ENCODE results near the gene ATP8B4. TPM values are rescaled to one million over a fixed set of nuclear protein-coding genes. Genes with fewer than 3 reads are reported as not detected.
"Not testable (repeated sequence)": the region's sequence is repeated elsewhere in the genome, so short reads cannot be mapped to it uniquely, and the experiment has no call there.

Gene ATP8B4
- total RNA-seq, 5 donors from 2014 or later (not counting 1 experiment from before 2014, with no cell fraction given) = 0.72 to 2.4 (median 1.3) TPM

DNA sequence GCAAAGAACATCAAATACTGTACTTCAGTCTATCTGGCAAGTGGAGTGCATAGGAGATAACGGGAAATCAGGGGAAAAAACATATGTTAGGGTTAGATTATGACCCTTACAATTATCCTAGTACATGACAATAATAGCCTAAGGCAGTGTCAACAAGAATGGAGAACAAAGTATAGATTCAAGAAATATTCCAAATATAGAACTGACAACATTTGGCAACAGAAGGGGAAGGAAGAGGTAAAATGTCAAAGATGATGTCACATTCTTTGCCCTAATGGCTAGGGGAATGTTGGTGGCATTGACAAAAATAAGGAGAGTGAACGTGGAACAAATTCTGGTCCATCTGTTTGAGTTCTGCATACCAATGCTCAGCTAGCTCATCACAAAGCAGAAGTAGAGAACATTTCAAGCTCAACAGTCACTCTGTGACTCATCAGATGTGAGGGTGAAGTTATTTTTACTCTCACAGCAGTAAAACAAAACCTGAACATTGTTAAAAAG lies 15.5 kb upstream of the ATP8B4 start:
- no peaks in the 10 kb centered on the region for H3K4me1 ChIP-seq (ENCODE audit: control insufficient read depth in 1 of 2, extremely low read depth in 1 of 2, insufficient read depth in 2 of 2, low read length in 2 of 2)
- no peak overlapping the region for H3K4me3 ChIP-seq (ENCODE audit: control insufficient read depth in 1 of 2, extremely low read depth in 1 of 2, low read length in 1 of 2)
- Mint-ChIP-seq H3K27me3 (peaks cover 6 to 10% of the 10 kb centered on the region in 2 donors), H3K4me1 (peaks cover 0 to 6% (median 0%) of the 10 kb centered on the region in 3 donors), H3K27ac (no peak overlapping the region), H3K4me3 (no peak overlapping the region), H3K9me3 (no peaks in the 10 kb centered on the region), H3K36me3 (no peaks in the 10 kb centered on the region)
- no CpG with 5 or more reads among the region's 2 CpGs for WGBS (ENCODE audit: insufficient coverage)
- H3K27ac ChIP-seq (ENCODE audit: low read length) = no peak overlapping the region
- H3K27me3 ChIP-seq (replicated peaks in 1 of 2; ENCODE audit: control insufficient read depth in 2 of 2, extremely low read depth in 1 of 2, insufficient read depth in 2 of 2, low read length in 1 of 2) = no peaks in the 10 kb centered on the region
- DNase-seq = no peak
- H3K9me3 ChIP-seq = no peaks in the 10 kb centered on the region
- ChIA-PET POLR2A (no interaction called here), CTCF (interaction anchor here in 1 of 2 donors (0.6 kb wide), 1 partner anchor 405 kb away, joined by 9 read pairs; no protein-coding TSS in a partner anchor)
- H3K36me3 ChIP-seq (ENCODE audit: control insufficient read depth in 2 of 2, extremely low read depth in 1 of 2, insufficient read depth in 1 of 2, low read length in 1 of 2) = no peaks in the 10 kb centered on the region
- no peak for ATAC-seq (replicated peaks in 1 of 4)

DNA sequence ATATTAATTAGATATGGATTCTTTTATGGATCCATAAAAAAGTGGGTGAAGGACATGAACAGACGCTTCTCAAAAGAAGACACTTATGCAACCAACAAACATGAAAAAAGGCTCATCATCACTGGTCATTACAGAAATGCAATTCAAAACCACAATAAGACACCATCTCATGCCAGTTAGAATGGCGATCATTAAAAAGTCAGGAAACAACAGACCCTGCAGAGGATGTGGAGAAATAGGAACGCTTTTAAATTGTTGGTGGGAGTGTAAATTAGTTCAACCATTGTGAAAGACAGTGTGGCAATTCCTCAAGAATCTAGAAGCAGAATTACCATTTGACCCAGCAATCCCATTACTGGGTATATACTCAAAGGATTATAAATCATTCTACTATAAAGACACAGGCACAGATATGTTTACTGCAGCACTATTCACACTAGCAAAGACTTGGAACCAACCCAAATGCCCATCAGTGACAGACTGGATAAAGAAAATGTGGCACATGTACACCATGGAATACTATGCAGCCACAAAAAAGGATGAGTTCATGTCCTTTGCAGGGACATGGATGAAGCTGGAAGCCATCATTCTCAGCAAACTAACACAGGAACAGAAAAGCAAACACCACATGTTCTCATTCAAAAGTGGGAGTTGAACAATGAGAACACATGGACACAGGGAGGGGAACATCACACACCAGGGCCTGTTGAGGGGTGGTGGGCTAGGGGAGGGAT lies 13.4 kb upstream of the ATP8B4 start:
- POLR2A ChIA-PET; H3K4me3 Mint-ChIP-seq; H3K27me3 ChIP-seq (replicated peaks in 1 of 2; ENCODE audit: control insufficient read depth in 2 of 2, extremely low read depth in 1 of 2, insufficient read depth in 2 of 2, low read length in 1 of 2); H3K4me3 ChIP-seq (ENCODE audit: control insufficient read depth in 1 of 2, extremely low read depth in 1 of 2, low read length in 1 of 2); DNase-seq; CTCF ChIA-PET; ATAC-seq (replicated peaks in 1 of 4); H3K36me3 ChIP-seq (ENCODE audit: control insufficient read depth in 2 of 2, extremely low read depth in 1 of 2, insufficient read depth in 1 of 2, low read length in 1 of 2); H3K4me1 ChIP-seq (ENCODE audit: control insufficient read depth in 1 of 2, extremely low read depth in 1 of 2, insufficient read depth in 2 of 2, low read length in 2 of 2); H3K9me3 ChIP-seq; H3K9me3 Mint-ChIP-seq; H3K36me3 Mint-ChIP-seq; H3K27ac Mint-ChIP-seq; H3K27ac ChIP-seq (ENCODE audit: low read length); H3K4me1 Mint-ChIP-seq: not testable (repeated sequence)
- WGBS (ENCODE audit: insufficient coverage) = no CpG with 5 or more reads among the region's 3 CpGs
- peaks cover 10% of the 10 kb centered on the region in 2 donors for H3K27me3 Mint-ChIP-seq

DNA sequence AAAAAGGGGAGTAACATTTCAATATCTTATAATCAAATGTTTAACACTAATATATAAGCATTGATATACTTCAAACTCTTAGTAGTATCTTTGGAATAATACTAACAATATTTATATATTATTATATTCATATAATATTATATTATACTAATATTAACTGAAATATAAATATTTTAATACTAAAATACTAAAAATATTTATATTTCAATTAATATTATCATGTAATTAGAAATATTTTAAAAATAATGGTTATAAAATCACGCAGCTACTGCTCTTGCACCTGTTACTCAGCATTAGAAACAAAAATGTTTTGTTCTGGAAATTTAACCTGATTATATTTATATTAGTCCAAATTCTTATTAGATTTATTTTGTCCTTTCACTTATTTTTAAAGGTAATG lies 12.6 kb upstream of the ATP8B4 start:
- ChIA-PET CTCF (no interaction called here), POLR2A (interaction anchor here in 1 of 2 donors (0.5 kb wide), 1 partner anchor 989 kb away, joined by 8 read pairs; no protein-coding TSS in a partner anchor)
- no peaks in the 10 kb centered on the region for H3K4me1 ChIP-seq (ENCODE audit: control insufficient read depth in 1 of 2, extremely low read depth in 1 of 2, insufficient read depth in 2 of 2, low read length in 2 of 2)
- H3K9me3 Mint-ChIP-seq = no peaks in the 10 kb centered on the region
- no peak overlapping the region for H3K4me3 ChIP-seq (ENCODE audit: control insufficient read depth in 1 of 2, extremely low read depth in 1 of 2, low read length in 1 of 2)
- H3K36me3 ChIP-seq (ENCODE audit: control insufficient read depth in 2 of 2, extremely low read depth in 1 of 2, insufficient read depth in 1 of 2, low read length in 1 of 2) = no peaks in the 10 kb centered on the region
- DNase-seq (no peak), ATAC-seq (replicated peaks in 1 of 4) (no peak)
- H3K27ac ChIP-seq (ENCODE audit: low read length) = no peak overlapping the region
- peaks cover 10% of the 10 kb centered on the region in 2 donors for H3K27me3 Mint-ChIP-seq
- no CpG with 5 or more reads among the region's 1 CpG for WGBS (ENCODE audit: insufficient coverage)
- no peak overlapping the region for H3K27ac Mint-ChIP-seq
- H3K4me3 Mint-ChIP-seq = no peak overlapping the region
- H3K4me1 Mint-ChIP-seq = peaks cover 0 to 6% (median 0%) of the 10 kb centered on the region in 3 donors
- peaks cover 0 to 2% of the 10 kb centered on the region in 2 experiments for H3K27me3 ChIP-seq (replicated peaks in 1 of 2; ENCODE audit: control insufficient read depth in 2 of 2, extremely low read depth in 1 of 2, insufficient read depth in 2 of 2, low read length in 1 of 2)
- H3K36me3 Mint-ChIP-seq = no peaks in the 10 kb centered on the region
- H3K9me3 ChIP-seq = no peaks in the 10 kb centered on the region

DNA sequence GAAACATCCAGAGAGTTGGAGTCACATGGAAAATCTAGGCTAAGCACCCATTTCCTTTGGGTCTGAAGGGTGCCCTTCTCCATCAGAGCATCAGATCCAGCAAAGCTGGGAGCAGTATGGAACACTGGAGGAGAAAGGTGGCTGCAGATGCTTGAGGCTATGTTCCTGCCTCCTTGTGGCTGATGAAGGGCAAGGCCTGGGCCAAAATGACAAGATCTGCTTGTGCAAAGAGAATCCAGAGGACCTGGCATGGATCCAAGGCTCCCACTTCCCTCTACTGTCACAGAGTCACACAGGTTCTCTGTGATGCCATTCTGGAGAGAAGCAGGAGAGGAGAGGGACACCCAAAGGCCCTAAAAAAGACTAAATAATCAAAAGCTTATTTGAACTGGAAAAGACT lies 9.2 kb upstream of the ATP8B4 start:
- ChIA-PET CTCF (interaction anchor here in 1 of 2 donors (0.6 kb wide), 1 partner anchor 922 kb away, joined by 3 read pairs; no protein-coding TSS in a partner anchor), POLR2A (no interaction called here)
- H3K4me3 ChIP-seq (ENCODE audit: control insufficient read depth in 1 of 2, extremely low read depth in 1 of 2, low read length in 1 of 2) = no peak overlapping the region
- H3K36me3 Mint-ChIP-seq = no peaks in the 10 kb centered on the region
- H3K9me3 Mint-ChIP-seq = peaks cover 0 to 6% (median 5%) of the 10 kb centered on the region in 3 donors
- H3K27me3 Mint-ChIP-seq = peaks cover 10% of the 10 kb centered on the region in 2 donors
- H3K4me1 ChIP-seq (ENCODE audit: control insufficient read depth in 1 of 2, extremely low read depth in 1 of 2, insufficient read depth in 2 of 2, low read length in 2 of 2) = no peaks in the 10 kb centered on the region
- peaks cover 0 to 2% of the 10 kb centered on the region in 2 experiments for H3K27me3 ChIP-seq (replicated peaks in 1 of 2; ENCODE audit: control insufficient read depth in 2 of 2, extremely low read depth in 1 of 2, insufficient read depth in 2 of 2, low read length in 1 of 2)
- H3K27ac Mint-ChIP-seq = no peak overlapping the region
- ATAC-seq (replicated peaks in 1 of 4) (no peak), DNase-seq (peak in 4 of 35 experiments; percentile 5 to 40 (median 10))
- H3K27ac ChIP-seq (ENCODE audit: low read length) = no peak overlapping the region
- H3K9me3 ChIP-seq = no peaks in the 10 kb centered on the region
- no peaks in the 10 kb centered on the region for H3K4me1 Mint-ChIP-seq
- no peak overlapping the region for H3K4me3 Mint-ChIP-seq
- no peaks in the 10 kb centered on the region for H3K36me3 ChIP-seq (ENCODE audit: control insufficient read depth in 2 of 2, extremely low read depth in 1 of 2, insufficient read depth in 1 of 2, low read length in 1 of 2)

DNA sequence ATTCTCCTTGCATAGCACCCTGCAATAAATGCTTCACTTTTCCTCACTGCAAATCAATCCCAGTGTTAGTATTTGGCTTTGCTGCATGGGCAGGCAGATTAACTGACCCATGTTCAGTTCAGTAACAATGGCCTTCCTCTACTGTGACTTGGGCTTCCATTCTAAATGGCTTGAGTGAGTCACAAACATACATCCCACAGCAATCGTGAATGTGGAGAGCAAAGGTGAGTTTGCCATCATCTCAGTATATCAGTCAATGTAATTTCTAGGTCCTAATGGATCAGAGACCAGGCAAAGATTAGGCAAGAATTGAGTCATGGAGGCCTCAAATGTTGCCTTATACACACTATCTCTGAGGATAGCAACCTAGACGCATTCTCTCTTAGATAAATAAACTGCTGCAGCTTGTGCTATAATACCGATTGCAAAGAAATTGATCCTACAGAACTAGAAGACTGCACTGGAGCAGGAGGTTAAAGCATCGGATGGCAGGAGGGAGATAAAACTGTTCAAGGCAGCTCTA lies 8.3 kb upstream of the ATP8B4 start:
- H3K36me3 Mint-ChIP-seq = no peaks in the 10 kb centered on the region
- peaks cover 0 to 6% (median 5%) of the 10 kb centered on the region in 3 donors for H3K9me3 Mint-ChIP-seq
- no peak overlapping the region for H3K27ac Mint-ChIP-seq
- no peaks in the 10 kb centered on the region for H3K4me1 Mint-ChIP-seq
- no peak overlapping the region for H3K4me3 ChIP-seq (ENCODE audit: control insufficient read depth in 1 of 2, extremely low read depth in 1 of 2, low read length in 1 of 2)
- H3K4me3 Mint-ChIP-seq = no peak overlapping the region
- H3K27ac ChIP-seq (ENCODE audit: low read length) = no peak overlapping the region
- ATAC-seq (replicated peaks in 1 of 4) (no peak), DNase-seq (no peak)
- H3K27me3 Mint-ChIP-seq = peaks cover 6% of the 10 kb centered on the region in 2 donors
- no peaks in the 10 kb centered on the region for H3K9me3 ChIP-seq
- CTCF ChIA-PET = interaction anchor here in 1 of 2 donors (0.5 kb wide), 1 partner anchor 8 kb away, joined by 3 read pairs; the partner anchor contains the start of gene ATP8B4
- no peaks in the 10 kb centered on the region for H3K36me3 ChIP-seq (ENCODE audit: control insufficient read depth in 2 of 2, extremely low read depth in 1 of 2, insufficient read depth in 1 of 2, low read length in 1 of 2)
- 100% methylated on average over 1 of the region's 4 CpGs for WGBS (ENCODE audit: insufficient coverage)
- peaks cover 0 to 2% of the 10 kb centered on the region in 2 experiments for H3K27me3 ChIP-seq (replicated peaks in 1 of 2; ENCODE audit: control insufficient read depth in 2 of 2, extremely low read depth in 1 of 2, insufficient read depth in 2 of 2, low read length in 1 of 2)
- no peaks in the 10 kb centered on the region for H3K4me1 ChIP-seq (ENCODE audit: control insufficient read depth in 1 of 2, extremely low read depth in 1 of 2, insufficient read depth in 2 of 2, low read length in 2 of 2)
- POLR2A ChIA-PET = no interaction called here

DNA sequence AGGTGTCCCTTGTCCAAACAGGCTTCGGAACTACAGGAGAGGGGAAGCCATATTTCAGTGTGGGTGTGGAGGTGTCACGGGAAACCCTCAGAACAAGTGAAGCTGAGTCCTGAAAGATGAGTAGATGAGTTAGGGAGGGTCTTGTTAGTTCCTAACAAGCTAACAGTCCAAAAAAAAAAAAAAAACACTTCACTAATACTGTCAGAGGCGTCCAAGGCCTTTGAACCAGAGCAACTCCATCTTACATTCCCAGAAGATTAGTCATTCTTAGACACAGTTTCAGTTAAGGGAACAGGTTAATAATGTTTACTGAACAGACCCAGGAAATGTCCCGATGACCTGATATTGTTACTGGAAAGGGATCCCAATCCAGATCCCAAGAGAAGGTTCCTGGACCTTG lies 7.0 kb upstream of the ATP8B4 start:
- DNase-seq (no peak), ATAC-seq (replicated peaks in 1 of 4) (no peak)
- POLR2A ChIA-PET = interaction anchor here in 1 of 2 donors (0.7 kb wide), 1 partner anchor 790 kb away, joined by 5 read pairs; no protein-coding TSS in a partner anchor
- Histone ChIP-seq H3K36me3 (ENCODE audit: control insufficient read depth in 2 of 2, extremely low read depth in 1 of 2, insufficient read depth in 1 of 2, low read length in 1 of 2) (no peaks in the 10 kb centered on the region), H3K27ac (ENCODE audit: low read length) (no peak overlapping the region), H3K4me3 (ENCODE audit: control insufficient read depth in 1 of 2, extremely low read depth in 1 of 2, low read length in 1 of 2) (no peak overlapping the region), H3K4me1 (ENCODE audit: control insufficient read depth in 1 of 2, extremely low read depth in 1 of 2, insufficient read depth in 2 of 2, low read length in 2 of 2) (no peaks in the 10 kb centered on the region), H3K9me3 (no peaks in the 10 kb centered on the region), H3K27me3 (replicated peaks in 1 of 2; ENCODE audit: control insufficient read depth in 2 of 2, extremely low read depth in 1 of 2, insufficient read depth in 2 of 2, low read length in 1 of 2) (peaks cover 0 to 2% of the 10 kb centered on the region in 2 experiments)
- WGBS (ENCODE audit: insufficient coverage) = no CpG with 5 or more reads among the region's 4 CpGs
- CTCF ChIA-PET = no interaction called here
- Mint-ChIP-seq H3K27ac (no peak overlapping the region), H3K4me3 (no peak overlapping the region), H3K4me1 (no peaks in the 10 kb centered on the region), H3K36me3 (no peaks in the 10 kb centered on the region), H3K9me3 (peaks cover 0 to 6% (median 5%) of the 10 kb centered on the region in 3 donors), H3K27me3 (peaks cover 4% of the 10 kb centered on the region in 2 donors)

Data from T-cell (primary cell).